Activated gamma-delta T cell treated with anti-CD3 and anti-CD28 coated beads, Interleukin-2, amount 50 U/mL, for 16 hours (primary cell): ENCODE results near the gene CEBPA.

ENCODE experiments used
- DNase-seq: peaks from one replicate; pipeline ENCODE4 v3.0.0-alpha.2; 2020; ENCODE audit warnings: low read depth

CEBPA gene

DNA sequence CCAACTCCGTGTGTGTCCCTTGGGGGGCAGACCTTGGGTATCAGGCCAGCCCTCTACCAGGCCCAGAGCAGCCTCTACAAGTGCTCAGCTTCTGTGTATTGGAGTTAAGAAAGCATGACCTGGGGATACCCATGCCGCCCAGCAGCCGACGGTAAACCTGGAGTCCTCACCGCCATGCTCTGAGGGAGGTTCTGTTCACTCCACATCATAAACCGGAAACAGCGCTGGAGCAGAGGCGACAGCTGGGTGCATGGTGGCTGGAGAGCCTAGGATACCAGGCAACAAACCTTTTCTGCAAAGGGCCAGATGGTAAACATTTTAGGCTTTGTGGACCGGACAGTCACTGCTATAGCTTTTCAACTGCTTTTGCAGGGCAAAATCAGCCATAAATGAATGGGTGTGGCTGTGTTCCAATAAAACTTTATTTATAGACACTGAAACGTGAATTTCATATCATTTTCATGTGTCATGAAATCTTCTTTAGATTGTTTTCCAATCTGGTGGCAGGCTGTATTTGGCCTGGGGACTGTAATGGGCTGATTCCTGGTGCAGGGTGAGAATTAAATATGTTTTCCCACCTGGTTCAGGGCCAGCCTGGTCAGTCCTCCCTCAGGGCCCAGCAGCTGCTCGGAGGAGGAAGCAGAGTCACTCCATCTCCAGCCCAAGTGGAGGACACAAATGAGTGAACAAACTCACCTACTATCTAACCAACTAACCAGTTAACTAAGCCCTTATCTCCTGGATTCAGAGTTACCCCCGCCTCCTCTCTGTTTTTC is 30.9 kb downstream of the CEBPA start:
- no peak for DNase-seq

GRCh38 chr19:33270769-33271168 is 31.6 kb downstream of the CEBPA start:
- no peak for DNase-seq

DNA sequence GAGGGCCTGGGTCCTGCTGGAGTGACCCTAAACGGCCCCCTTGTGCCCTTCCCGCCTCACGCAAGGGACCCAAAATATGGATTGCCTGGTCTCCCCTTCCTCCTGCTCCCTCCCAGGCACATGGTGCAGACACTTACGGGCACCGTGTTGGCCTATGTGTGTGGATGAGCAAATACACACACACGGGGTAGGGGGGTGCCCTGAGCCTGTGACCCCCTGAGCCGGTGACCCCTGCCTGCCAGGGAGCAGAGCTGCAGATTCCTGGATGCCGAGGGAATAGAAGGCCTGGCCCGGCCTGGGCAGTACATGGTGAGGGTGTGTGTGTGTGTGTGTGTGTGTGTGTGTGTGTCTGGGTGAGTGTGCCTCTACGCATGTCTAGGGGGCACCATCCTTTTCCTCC is 33.3 kb downstream of the CEBPA start:
- no peak for DNase-seq

DNA sequence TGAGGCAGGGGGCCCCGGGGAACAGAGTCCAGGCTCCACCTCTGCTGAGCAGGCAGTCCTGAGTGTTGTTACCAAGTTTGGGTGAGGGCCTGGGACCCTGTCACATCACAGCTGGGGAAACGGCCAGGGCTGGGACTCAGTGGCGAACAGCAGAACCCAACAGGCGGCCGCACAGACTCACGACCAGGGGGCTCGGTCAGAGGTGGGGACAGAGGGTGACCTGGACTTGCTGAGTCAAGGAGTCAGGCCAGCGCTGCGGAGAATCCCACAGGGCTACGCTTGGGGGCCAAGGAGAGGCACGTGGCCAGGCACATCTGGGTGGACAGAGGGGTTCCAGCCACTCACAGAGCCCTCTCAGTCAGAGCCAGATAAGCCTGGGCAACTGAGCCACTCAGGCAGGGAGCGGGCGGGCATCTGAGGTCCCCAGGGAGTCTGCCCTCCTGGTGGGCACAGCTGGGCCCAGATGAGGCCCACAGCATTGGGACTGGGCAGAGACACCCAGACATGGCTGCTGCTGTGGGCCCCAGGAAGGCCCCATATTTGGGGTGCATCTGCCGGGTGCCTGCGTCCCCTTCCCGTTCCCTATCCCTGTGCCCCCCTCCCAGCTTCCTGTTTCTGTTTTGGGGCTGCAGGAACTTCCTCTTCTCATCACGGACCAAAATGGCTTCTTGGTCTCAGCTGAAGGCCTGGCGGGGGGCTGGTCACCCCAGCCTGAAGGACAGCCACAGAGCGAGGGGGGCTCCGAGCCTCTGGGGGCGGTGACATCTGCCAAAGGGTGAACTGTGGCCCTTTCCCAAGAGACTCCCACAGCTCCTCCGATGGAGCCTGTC is 34.0 kb downstream of the CEBPA start:
- DNase-seq, result no peak

DNA sequence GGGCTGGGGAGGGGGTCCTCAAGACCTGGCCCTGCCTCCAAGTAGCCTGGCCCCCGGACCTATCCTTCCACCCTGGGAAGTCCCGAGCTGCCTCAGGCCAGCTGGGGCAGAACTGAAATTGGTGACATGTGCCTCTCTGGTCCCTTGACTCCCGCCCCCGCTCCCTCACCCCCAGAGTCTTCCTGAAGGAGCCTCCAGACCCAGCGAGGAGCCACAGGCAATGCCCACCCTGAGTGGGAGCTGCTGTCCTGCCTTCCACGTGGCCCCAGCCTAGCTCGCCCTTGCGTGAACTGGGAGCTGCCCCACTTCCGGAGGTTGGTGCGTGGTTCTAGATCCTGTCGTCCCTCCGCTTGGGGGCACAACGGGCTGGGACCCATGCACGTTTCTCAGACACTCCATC is 34.6 kb downstream of the CEBPA start:
- no peak for DNase-seq

DNA sequence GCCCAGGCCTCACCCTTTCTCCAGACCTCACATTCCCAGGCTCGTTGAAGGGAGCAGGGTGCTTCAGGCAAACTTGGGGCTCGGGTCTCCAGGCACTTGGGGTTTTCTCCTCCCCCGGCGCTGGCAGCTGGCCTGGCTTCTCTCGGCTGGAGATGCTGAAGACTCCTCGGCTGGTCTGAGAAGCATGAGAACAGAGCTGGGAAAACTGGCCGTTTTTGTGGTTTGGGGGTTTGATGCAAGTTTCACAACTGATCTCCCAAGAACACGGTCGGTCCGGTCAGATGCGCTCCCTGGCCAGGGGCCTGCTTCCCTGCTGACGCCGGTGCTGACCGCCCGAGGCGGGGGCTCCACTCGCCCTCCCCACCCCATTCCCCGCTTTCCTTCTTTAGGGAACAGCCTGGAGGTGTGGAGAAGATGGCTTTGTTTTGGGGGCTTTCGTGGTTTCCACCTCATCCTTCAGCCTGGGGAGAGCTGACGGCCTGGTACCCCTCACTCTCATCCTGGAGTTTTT is 35.3 kb downstream of the CEBPA start:
- no peak for DNase-seq

GRCh38 chr19:33264881-33265445 is 37.4 kb downstream of the CEBPA start:
- no peak for DNase-seq

DNA sequence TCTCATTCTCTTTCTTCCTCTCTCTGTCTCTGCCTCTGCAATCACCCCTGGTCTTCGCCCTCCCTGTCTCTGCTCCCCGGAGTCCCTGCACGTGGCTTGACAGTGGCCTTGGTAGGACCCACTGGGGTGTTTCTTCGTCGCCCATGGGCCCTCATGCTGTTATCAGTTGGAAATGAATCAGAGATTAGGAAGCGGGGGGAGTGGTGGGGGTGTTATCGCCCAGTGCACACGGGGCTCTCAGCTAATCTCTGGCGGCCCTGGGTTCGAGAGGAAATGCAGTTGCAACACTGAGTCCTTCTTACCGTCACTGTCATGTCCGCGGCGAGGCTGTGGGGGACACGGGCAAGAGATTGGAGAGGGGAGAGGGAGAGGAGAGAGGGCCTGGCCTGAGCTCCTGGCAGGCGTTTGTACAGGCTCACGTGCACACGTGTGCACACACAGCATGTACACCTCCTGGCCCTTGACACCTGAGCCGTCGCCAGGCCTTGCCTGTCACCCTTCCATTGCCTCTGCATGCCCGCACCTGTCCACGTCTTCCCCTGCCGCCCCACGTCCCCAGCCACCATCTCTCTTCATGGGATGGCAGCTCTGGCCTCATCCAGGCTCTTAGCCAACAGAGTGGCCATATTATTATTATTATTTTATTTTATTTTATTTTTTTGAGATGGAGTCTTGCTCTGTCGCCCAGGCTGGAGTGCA is 38.9 kb downstream of the CEBPA start:
- DNase-seq, result no peak

DNA sequence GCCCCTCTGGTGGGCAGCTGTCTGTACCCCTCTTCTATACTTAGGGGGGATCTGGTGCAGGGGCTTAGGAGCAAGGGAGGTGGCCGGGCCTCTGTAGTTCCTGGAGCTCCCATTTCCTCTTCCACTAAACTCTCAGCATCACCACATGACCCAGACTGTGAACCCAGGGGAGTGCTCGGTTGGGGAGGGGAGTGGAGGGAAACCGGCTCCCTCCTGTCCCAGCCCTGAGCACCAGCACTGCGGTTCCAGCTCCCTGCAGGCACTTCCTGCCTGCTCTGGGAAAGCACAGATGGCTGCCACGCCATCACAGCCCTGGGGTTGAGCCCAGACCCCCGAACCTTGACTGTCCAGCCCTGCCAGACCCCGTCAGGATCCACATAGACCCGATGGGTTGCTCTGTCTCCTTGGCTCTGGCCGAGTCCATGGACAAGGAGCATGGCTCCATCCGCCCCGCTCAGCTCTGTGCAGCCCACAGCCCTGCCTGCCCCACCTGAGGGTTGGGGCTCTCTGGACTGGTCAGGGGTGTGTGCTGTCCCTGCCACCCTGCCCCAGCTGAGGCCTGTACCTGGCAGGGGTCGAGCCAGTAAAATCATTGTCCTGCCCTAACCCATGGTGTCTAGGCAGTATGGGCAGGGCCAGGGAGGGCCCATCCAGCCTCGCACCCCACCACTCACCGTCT is 40.7 kb downstream of the CEBPA start:
- DNase-seq, result no peak

- no peak for DNase-seq
These were observed 41.5 kb downstream of the CEBPA start for GRCh38 chr19:33260628-33261418.

- no peak for DNase-seq
These were observed 42.8 kb downstream of the CEBPA start for GRCh38 chr19:33259539-33259938.

DNA sequence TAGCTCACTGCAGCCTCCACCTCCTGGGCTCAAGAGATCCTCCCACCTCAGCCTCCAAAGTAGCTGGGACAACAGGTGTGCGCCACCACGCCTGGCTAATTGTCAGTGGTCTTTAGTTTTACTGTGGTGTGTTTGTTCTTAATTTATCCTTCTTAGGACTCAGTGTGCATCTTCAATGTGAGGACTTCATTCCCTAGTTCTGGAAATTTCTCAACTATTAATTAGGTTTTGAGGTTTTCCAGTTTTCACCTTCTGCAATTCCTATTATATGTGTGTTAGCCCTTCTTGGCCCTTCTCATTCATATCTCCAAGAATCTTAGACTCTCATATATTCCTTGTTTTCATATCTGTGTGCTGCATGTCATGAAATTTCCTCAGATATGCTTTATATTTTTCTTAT is 44.5 kb downstream of the CEBPA start:
- no peak for DNase-seq

DNA sequence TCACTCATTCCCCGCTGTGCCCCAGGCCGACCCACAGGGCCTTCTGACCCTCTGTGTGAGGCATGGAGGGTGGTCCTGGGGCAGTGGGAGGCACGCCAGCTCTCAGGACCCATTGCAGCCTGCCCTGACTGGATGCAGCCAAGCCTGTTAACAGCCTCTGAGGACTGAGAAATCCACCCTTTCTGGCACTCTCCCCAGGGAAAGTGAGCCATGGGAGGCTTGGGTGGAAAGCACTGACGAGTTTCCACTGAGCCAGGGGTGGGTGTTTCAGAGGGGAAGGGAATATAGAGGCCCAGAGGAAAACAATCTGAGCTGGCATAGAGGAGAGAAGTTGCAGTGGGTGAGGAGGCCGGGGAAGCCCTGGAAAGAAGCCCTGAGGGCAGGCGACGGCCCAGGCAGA is 46.1 kb downstream of the CEBPA start:
- DNase-seq, result no peak

DNA sequence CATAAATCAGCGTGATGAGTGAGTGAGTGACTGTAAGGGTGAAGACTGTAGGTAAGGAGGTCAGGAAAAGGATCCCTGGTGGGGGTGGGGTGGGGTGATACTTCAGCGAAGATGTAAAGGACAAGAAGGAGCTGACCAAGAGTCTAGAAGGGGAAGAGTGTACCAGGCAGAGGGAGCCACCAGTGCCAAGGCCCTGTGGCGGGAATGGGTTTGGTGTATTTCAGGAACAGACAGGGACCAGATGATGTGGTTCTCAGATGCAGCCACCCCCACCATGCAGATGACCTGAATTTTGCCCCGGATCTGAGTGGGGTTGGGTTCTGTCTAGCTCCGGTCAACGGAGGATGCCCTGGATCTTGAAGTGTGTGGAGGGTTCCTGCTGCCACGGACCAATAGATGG is 46.6 kb downstream of the CEBPA start:
- DNase-seq, result no peak

- no peak for DNase-seq
These were observed 48.0 kb downstream of the CEBPA start for GRCh38 chr19:33254245-33254824.

GRCh38 chr19:33252971-33253370 is 49.4 kb downstream of the CEBPA start:
- DNase-seq, result no peak

- no peak for DNase-seq
These were observed 49.8 kb downstream of the CEBPA start for GRCh38 chr19:33252418-33252962.

DNA sequence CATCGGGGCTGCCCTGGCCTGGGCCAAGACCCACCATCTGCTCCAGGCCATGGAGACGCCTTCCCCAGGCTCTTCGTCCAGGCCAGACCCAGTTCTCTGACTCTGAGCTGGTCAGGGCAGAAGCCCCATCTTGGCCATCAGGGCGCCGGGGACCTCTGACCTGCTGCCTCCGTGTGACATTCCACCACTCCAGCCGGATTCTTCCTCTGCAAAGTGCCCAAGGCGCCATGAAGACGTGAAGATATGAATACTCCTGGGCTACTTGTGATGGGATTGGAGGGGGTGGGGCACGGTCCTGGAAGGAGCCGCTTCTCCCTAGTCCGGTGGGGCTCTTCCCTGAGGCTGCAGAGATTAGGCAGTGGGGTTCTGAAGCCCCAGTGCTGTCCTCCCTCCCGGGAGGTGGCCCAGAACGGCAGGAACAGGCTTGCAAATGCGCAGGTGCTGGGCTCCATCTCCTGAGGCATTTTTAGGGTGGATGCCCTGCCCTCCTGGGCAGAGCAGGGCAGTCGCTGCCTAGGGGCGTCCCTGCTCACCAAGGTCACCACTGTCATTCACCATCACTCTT is 50.7 kb downstream of the CEBPA start:
- DNase-seq, result no peak

- DNase-seq, result no peak
These were observed 51.3 kb downstream of the CEBPA start for GRCh38 chr19:33251076-33251475.

DNA sequence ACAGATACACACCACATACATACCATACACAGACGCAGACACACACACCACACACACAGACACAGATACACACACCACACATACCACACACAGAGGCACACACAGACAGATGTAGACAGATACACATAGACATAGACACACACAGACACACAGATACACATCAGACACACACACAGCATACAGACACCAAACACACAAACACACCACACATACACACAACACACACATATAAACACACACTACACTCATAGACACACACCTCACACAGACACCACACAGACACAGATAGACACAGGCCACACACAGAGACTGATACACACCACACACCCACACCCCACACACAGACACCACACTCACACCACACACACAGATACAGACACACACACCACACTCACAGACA is 51.8 kb downstream of the CEBPA start:
- no peak for DNase-seq
